ENCODE data around the gene FAM174C. TPM values are rescaled to one million over a fixed set of nuclear protein-coding genes. Genes with fewer than 3 reads are reported as not detected.

Gene FAM174C
- total RNA-seq, 2 experiments from 2014 or later, result 44.5 to 48.3 TPM

DNA sequence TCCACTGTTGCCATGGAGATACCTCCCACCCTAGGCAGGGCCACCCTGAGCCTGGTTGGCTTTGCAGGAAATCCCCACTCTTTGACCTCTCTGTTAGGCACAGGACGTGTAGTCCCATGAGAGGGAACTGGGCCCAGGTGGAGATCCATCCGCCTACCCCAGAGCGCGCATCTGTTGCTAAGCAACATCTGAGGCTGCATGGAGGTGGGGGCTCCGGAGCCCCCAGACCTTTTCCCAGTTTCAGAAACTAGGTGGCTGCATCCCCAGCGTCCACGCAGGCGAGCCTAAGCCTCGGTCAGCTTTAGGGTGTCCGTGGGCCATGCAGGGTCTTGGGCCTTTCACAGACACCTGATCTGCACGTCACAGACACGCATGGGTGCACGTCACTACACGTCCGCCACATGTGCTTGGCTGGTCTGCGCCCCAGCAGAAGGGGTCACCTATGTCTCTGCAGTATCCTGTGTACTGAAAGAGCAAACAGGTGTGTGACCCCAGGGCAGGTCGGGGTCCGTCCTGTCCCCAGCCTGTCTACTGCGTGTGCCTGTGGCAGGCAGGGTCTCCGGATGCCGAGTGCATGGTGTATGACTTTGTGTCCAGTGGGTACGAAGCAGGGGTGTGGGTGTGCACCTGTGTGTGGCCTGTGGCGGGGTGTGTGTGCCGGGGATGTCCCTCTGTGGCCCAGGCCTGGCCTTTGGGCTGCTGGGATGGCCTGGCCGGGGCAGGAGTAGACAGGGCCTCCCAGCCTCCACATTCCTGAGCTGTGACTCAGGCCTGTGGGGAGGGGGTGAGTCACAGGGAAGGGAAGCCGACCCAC lies 10.3 kb upstream of the FAM174C start:
- DNase-seq, result no peak
- H3K4me1 Mint-ChIP-seq, result peaks cover 28% of the 10 kb centered on the region
- peaks cover 7% of the 10 kb centered on the region for H3K36me3 Mint-ChIP-seq
- H3K4me3 Mint-ChIP-seq, result peak overlapping the region; percentile 71
- no peaks in the 10 kb centered on the region for H3K27me3 Mint-ChIP-seq
- no peak for ATAC-seq (ENCODE audit: low read depth)
- H3K9me3 Mint-ChIP-seq, result no peaks in the 10 kb centered on the region
- H3K27ac Mint-ChIP-seq, result peak overlapping the region; percentile 81
- POLR2A ChIA-PET, result interaction anchor here (1.7 to 6.8 kb wide), 5 partner anchors 10 to 21 kb away, joined by 4 to 385 read pairs (median 10); partner anchors contain the start of genes ATP5F1D and MIDN

DNA sequence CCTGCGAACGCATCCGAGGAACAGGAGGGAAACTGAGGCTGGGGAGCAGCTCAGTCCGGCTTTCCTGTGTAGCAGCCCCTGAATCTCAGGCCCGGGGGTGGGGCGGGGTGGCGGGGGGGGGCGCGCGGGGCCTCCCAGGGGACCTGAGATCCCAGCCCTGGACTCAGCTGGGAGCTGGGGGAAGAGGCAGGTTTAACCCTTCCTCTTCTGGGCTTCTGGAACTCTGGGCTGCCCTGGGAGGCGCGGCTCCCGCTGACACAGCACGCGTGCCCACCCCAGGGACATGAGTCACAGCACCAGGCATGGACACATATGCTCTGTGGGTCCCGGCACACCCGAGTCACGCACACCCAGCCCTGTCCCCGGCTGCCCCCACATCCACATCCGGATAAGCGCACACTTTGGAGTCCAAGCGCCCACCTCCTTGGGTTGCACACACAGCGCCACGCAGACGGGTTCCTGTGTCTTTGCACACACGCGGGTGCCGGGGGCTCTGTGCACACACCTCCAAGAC lies 9.7 kb upstream of the FAM174C start:
- no peaks in the 10 kb centered on the region for H3K9me3 Mint-ChIP-seq
- ATAC-seq (ENCODE audit: low read depth) (peak; percentile 9), DNase-seq (peak; percentile 71)
- peak overlapping the region; percentile 81 for H3K27ac Mint-ChIP-seq
- no peaks in the 10 kb centered on the region for H3K27me3 Mint-ChIP-seq
- H3K4me3 Mint-ChIP-seq, result peak overlapping the region; percentile 71
- peaks cover 33% of the 10 kb centered on the region for H3K4me1 Mint-ChIP-seq
- peaks cover 13% of the 10 kb centered on the region for H3K36me3 Mint-ChIP-seq
- POLR2A ChIA-PET, result interaction anchor here (0.9 to 6.8 kb wide), 10 partner anchors 10 to 191 kb away, joined by 3 to 385 read pairs (median 7); partner anchors contain the start of genes ATP5F1D, FAM174C, GPX4 and MIDN

DNA sequence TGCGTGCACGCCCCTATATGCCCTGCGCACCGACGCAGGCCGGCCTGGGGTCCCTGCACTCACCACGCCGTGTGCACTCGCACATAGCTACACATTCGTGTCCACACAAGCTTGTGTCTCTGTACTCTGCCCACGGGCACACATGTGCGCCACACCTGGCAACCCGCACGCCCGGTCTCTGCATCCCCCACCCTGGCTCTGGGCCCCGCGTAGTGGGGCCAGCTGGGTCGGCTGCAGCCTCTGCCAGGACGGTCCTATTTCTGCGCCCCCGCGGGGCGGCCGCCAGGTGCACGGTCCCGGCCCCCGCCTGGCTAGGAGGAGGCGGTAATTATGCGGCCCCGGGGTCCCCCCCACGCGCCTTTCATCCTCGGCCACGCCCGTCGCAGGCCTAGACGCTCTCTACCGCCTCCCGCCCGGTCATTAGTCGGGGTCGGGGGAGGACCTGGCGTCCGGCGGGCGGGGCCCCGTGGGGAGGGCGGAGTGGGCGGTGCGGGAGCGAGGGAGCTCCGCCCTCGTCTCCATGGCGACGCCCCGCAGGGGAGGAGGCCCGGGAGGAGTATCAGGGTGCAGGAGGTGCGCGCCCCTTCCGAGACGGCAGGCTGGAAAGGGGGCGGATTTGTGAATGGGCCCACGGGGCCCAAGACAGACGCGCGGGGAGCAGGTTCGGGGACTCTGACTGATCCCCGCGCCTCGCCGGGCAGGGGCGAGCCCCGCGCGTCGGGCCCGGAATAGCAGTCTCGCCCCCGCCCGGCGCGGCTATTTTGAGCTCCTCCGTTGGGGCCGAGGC lies 9.0 kb upstream of the FAM174C start:
- DNase-seq (peak; percentile 98), ATAC-seq (ENCODE audit: low read depth) (peak; percentile 25)
- peak overlapping the region; percentile 69 for H3K4me3 Mint-ChIP-seq
- peak overlapping the region; percentile 78 for H3K27ac Mint-ChIP-seq
- POLR2A ChIA-PET, result interaction anchor here (0.9 to 6.8 kb wide), 10 partner anchors 9 to 192 kb away, joined by 3 to 385 read pairs (median 8); partner anchors contain the start of genes ATP5F1D, FAM174C, GPX4 and MIDN
- H3K4me1 Mint-ChIP-seq, result peaks cover 39% of the 10 kb centered on the region
- H3K27me3 Mint-ChIP-seq, result no peaks in the 10 kb centered on the region
- no peaks in the 10 kb centered on the region for H3K9me3 Mint-ChIP-seq
- peaks cover 18% of the 10 kb centered on the region for H3K36me3 Mint-ChIP-seq

- peak; percentile 5 for ATAC-seq (ENCODE audit: low read depth)
- DNase-seq, result peak; percentile 91
- POLR2A ChIA-PET, result interaction anchor here (1.2 to 6.8 kb wide), 7 partner anchors 9 to 163 kb away, joined by 4 to 385 read pairs (median 11); partner anchors contain the start of genes ATP5F1D, FAM174C, GPX4 and MIDN
- Mint-ChIP-seq H3K9me3 (no peaks in the 10 kb centered on the region), H3K36me3 (peaks cover 22% of the 10 kb centered on the region), H3K4me1 (peaks cover 39% of the 10 kb centered on the region), H3K4me3 (peak overlapping the region; percentile 69), H3K27me3 (no peaks in the 10 kb centered on the region), H3K27ac (peak overlapping the region; percentile 56)
These were observed 8.3 kb upstream of the FAM174C start for GRCh38 chr19:1266916-1267476.

- Mint-ChIP-seq H3K27ac (peak overlapping the region; percentile 56), H3K4me3 (peak overlapping the region; percentile 45), H3K4me1 (peaks cover 43% of the 10 kb centered on the region), H3K9me3 (no peaks in the 10 kb centered on the region), H3K36me3 (peaks cover 26% of the 10 kb centered on the region), H3K27me3 (no peaks in the 10 kb centered on the region)
- DNase-seq (peak; percentile 43), ATAC-seq (ENCODE audit: low read depth) (no peak)
- POLR2A ChIA-PET, result interaction anchor here (2.2 to 6.8 kb wide), 4 partner anchors 8 to 24 kb away, joined by 8 to 385 read pairs (median 31); partner anchors contain the start of genes ATP5F1D and FAM174C
These were observed 7.7 kb upstream of the FAM174C start for GRCh38 chr19:1267477-1268225.

GRCh38 chr19:1268226-1269064 lies 6.9 kb upstream of the FAM174C start:
- Mint-ChIP-seq H3K36me3 (peaks cover 30% of the 10 kb centered on the region), H3K27me3 (no peaks in the 10 kb centered on the region), H3K9me3 (no peaks in the 10 kb centered on the region), H3K4me1 (peaks cover 46% of the 10 kb centered on the region), H3K27ac (peak overlapping the region; percentile 87), H3K4me3 (peak overlapping the region; percentile 76)
- POLR2A ChIA-PET, result interaction anchor here (0.5 to 6.8 kb wide), 49 partner anchors 9 to 1911 kb away, joined by 3 to 385 read pairs (median 5); partner anchors contain the start of genes ABCA7, ARHGAP45, ATP5F1D and CNN2
- DNase-seq (peak; percentile 43), ATAC-seq (ENCODE audit: low read depth) (no peak)

- DNase-seq (peak; percentile 99), ATAC-seq (ENCODE audit: low read depth) (peak; percentile 77)
- Mint-ChIP-seq H3K4me3 (peak within 1 kb of the TSS; percentile 94), H3K9me3 (no peaks in the 10 kb centered on the region), H3K36me3 (peaks cover 36% of the 10 kb centered on the region), H3K27ac (peak within 1 kb of the TSS; percentile 88), H3K4me1 (peaks cover 51% of the 10 kb centered on the region), H3K27me3 (no peaks in the 10 kb centered on the region)
- POLR2A ChIA-PET, result interaction anchor here (0.5 to 6.8 kb wide), 52 partner anchors 8 to 1911 kb away, joined by 3 to 385 read pairs (median 4); partner anchors contain the start of genes ABCA7, ARHGAP45, ATP5F1D and CNN2
These were observed 6.3 kb upstream of the FAM174C start, which contains the start of gene CIRBP for GRCh38 chr19:1269065-1269477. CIRBP (plus strand) TSS chr19:1269332; CDS start chr19:1270934, 1,602 bp downstream.

DNA sequence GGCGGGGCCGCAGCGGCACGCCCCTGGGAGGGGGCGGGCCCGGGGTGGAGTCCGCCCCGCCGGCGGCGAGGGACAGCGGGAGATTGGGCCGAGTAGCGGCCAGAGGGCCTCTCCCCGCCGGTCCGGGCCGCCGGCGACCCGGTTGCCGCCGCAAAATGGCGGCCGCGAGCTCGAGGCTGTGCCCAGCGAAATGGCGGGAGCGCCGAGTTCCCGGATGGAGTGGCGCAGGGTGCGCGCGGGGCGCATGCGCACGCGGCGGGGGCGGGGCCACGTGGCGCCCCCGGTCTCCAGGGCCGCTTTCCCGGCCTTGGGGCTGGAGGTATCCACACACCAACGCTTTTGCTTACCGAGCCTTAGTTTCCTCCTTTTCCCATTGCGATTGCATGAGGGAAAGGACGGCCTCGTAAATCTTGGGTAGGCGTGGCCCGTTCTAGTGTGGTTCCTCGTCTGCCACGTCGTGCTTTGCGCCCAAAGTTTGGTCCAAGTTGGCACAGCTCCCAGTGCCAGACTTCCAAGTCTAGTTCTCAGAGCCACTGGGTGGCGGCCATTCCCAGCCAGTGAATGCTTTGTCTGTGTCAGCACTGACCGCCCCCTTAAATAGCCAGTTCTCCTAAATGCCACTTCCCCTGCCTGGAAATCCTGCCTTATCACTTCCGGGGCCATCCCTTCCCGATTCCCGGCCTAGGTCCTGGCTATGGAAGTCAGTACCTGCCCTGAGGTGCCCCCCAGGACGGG lies 5.7 kb upstream of the FAM174C start:
- Mint-ChIP-seq H3K36me3 (peaks cover 36% of the 10 kb centered on the region), H3K27ac (peak overlapping the region; percentile 88)

GRCh38 chr19:1270213-1270853 lies 5.0 kb upstream of the FAM174C start:
- no peak for DNase-seq
- Mint-ChIP-seq H3K36me3 (peaks cover 36% of the 10 kb centered on the region), H3K9me3 (no peaks in the 10 kb centered on the region), H3K27ac (peak overlapping the region; percentile 88), H3K4me1 (peaks cover 47% of the 10 kb centered on the region), H3K4me3 (peak overlapping the region; percentile 94), H3K27me3 (no peaks in the 10 kb centered on the region)
- no peak for ATAC-seq (ENCODE audit: low read depth)
- POLR2A ChIA-PET, result interaction anchor here (1.3 to 6.8 kb wide), 6 partner anchors 16 to 336 kb away, joined by 5 to 385 read pairs (median 10); partner anchors contain the start of genes ABCA7 and ATP5F1D

More for the DNA sequence above, 5.7 kb upstream of the FAM174C start:
- H3K9me3 Mint-ChIP-seq, result no peaks in the 10 kb centered on the region
- peak overlapping the region; percentile 94 for H3K4me3 Mint-ChIP-seq
- peaks cover 51% of the 10 kb centered on the region for H3K4me1 Mint-ChIP-seq
- ATAC-seq (ENCODE audit: low read depth), result peak; percentile 33
- DNase-seq, result peak; percentile 95
- POLR2A ChIA-PET, result interaction anchor here (0.6 to 6.8 kb wide), 40 partner anchors 8 to 1346 kb away, joined by 3 to 385 read pairs (median 5); partner anchors contain the start of genes ABCA7, ARHGAP45, ATP5F1D and CNN2
- no peaks in the 10 kb centered on the region for H3K27me3 Mint-ChIP-seq

DNA sequence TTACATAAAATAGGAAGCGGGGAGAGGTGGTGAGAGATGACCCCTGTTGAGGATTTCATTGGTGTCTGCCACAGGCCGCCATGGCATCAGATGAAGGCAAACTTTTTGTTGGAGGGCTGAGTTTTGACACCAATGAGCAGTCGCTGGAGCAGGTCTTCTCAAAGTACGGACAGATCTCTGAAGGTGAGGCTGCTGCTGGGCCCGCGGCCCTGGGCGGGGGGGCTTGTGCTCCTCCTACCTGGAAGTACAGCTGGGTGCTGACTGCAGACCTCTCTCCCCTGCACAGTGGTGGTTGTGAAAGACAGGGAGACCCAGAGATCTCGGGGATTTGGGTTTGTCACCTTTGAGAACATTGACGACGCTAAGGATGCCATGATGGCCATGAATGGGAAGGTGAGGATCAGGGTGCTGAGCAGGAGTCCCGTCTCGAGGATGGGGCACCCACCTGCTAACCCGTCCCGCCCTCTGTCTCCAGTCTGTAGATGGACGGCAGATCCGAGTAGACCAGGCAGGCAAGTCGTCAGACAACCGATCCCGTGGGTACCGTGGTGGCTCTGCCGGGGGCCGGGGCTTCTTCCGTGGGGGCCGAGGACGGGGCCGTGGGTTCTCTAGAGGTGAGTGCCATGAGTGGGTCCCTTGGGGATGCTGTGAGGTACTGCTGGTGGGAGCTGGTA lies 4.3 kb upstream of the FAM174C start:
- no peaks in the 10 kb centered on the region for H3K9me3 Mint-ChIP-seq
- ATAC-seq (ENCODE audit: low read depth), result no peak
- no peak for DNase-seq
- H3K27ac Mint-ChIP-seq, result peak overlapping the region; percentile 88
- peak overlapping the region; percentile 94 for H3K4me3 Mint-ChIP-seq
- no peaks in the 10 kb centered on the region for H3K27me3 Mint-ChIP-seq
- H3K4me1 Mint-ChIP-seq, result peaks cover 45% of the 10 kb centered on the region
- POLR2A ChIA-PET, result interaction anchor here (1.6 to 1.9 kb wide), 2 partner anchors 9 to 27 kb away, joined by 5 to 7 read pairs; no protein-coding TSS in a partner anchor
- peaks cover 36% of the 10 kb centered on the region for H3K36me3 Mint-ChIP-seq
